Retina (tissue), 1 donor: Measurements from ENCODE around the gene BRSK2.
"Not testable (repeated sequence)": the region's sequence is repeated elsewhere in the genome, so short reads cannot be mapped to it uniquely, and the experiment has no call there.

Source experiments
- DNase-seq: peaks from one replicate; pipeline ENCODE4 v3.0.0-alpha.2; 2016

Gene BRSK2

GRCh38 chr11:1501421-1502167, 111.9 kb downstream of the BRSK2 start:
- DNase-seq, result no peak

- DNase-seq, result no peak
Observed at GRCh38 chr11:1502168-1502953, 112.6 kb downstream of the BRSK2 start.

GRCh38 chr11:1502954-1503707, 113.4 kb downstream of the BRSK2 start:
- DNase-seq, result no peak

- DNase-seq, result no peak
Observed at GRCh38 chr11:1503708-1504104, 114.0 kb downstream of the BRSK2 start.

GRCh38 chr11:1504138-1504537, 114.4 kb downstream of the BRSK2 start:
- DNase-seq, result no peak

- no peak for DNase-seq
Observed at GRCh38 chr11:1504581-1505290, 115.0 kb downstream of the BRSK2 start.

- no peak for DNase-seq
Observed at GRCh38 chr11:1505480-1505879, 115.7 kb downstream of the BRSK2 start.

- no peak for DNase-seq
Observed at GRCh38 chr11:1506981-1507380, 117.2 kb downstream of the BRSK2 start.

- no peak for DNase-seq
Observed at GRCh38 chr11:1507381-1508140, 117.8 kb downstream of the BRSK2 start.

GRCh38 chr11:1508491-1508891, 118.8 kb downstream of the BRSK2 start:
- DNase-seq, result no peak

- no peak for DNase-seq
Observed at GRCh38 chr11:1508986-1509385, 119.3 kb downstream of the BRSK2 start.

GRCh38 chr11:1509626-1510255, 120.0 kb downstream of the BRSK2 start:
- no peak for DNase-seq

- DNase-seq, result not testable (repeated sequence)
Observed at GRCh38 chr11:1510351-1510750, 120.6 kb downstream of the BRSK2 start.

- DNase-seq, result no peak
Observed at GRCh38 chr11:1510928-1511327, 121.2 kb downstream of the BRSK2 start.

GRCh38 chr11:1511937-1512496, 122.3 kb downstream of the BRSK2 start:
- no peak for DNase-seq
